Left lobe of liver (tissue), 2 donors: Measurements from ENCODE around the gene ACACB. TPM values are rescaled to one million over a fixed set of nuclear protein-coding genes. Genes with fewer than 3 reads are reported as not detected.
A peak's percentile ranks its signal among the peaks of the same experiment; 100 is the strongest.

Source experiments
- ATAC-seq: fragments of 200-7000 bp; cut with Tn5 transposase; one replicate; pipeline ENCODE4 v1.9.1; 2020; ENCODE audit warnings: mild to moderate bottlenecking, moderate library complexity
- DNase-seq: peaks from one replicate; pipeline ENCODE4 v3.0.0-alpha.2; 2020; ENCODE audit warnings: low spot score
- total RNA-seq: library from RNA; stranded (reverse); gene quantifications from one replicate; pipeline ENCODE4 v1.2.1, GENCODE V29; 2021
- donor health status: DM: no; HTN: no; CAD: no; lungs with moderate emphysema.
- donor health status: DM: no; HTN: yes; CAD: no.

ACACB gene
- total RNA-seq, 1 donor from 2014 or later, result 232 TPM

DNA sequence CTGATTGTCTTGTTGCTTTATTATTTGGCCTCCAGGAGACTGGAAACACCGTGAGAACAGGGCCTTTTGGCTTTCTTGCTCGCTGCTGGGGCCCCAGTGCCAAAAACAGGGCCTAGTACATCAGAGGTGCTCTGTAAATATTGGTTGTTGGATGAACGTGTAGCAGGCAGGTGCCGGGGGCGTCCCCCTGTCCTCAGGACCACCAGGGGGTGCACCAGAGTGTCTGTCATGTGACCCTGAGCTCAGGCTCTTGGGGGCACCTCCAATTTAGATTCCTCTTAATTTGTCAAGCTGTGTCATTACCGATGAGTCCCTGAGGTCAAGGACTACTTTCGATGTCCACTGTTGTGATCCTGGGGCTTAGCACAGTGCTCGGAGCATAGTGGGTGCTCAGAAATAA, 87.1 kb downstream of the ACACB start:
- no peak for DNase-seq
- ATAC-seq, result no peak

DNA sequence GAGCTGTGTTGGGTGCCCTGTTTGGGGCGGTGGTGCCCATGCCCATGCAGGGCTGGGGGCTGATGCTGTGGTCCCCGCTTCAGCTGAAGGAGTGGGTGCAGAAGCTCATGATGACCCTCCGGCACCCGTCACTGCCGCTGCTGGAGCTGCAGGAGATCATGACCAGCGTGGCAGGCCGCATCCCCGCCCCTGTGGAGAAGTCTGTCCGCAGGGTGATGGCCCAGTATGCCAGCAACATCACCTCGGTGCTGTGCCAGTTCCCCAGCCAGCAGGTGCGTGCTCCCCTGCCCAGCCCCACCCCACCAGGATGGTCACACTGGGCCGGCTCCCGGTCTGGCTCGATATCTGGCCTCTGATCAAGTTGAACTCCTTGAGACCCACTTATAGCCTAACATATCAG, 92.7 kb downstream of the ACACB start:
- peak; percentile 44 for ATAC-seq
- no peak for DNase-seq

DNA sequence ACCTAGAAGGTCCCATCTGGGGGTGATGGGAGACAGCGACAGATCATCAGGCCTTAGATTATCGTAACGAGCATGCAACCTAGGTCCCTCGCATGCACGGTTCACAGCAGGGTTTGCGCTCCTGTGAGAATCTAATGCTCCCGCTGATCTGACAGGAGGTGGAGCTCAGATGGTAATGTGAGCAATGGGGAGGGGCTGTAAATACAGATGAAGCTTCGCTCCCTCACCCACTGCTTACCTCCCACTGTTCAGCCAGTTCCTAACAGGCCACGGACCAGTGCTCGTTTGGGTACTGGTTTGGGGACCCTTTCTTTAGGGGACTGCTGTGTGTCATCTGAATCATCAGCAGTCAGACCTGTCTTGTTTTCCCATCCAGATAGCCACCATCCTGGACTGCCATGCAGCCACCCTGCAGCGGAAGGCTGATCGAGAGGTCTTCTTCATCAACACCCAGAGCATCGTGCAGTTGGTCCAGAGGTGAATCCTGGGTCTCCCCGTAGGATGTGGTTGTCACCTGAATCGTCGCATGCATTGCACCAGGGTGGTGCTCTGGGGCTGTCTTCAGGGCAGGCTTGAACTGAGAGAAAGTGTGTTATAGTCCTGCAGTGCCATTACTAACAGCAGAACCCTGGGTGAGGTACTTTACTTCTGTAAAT, 96.2 kb downstream of the ACACB start:
- DNase-seq (no peak), ATAC-seq (no peak)

DNA sequence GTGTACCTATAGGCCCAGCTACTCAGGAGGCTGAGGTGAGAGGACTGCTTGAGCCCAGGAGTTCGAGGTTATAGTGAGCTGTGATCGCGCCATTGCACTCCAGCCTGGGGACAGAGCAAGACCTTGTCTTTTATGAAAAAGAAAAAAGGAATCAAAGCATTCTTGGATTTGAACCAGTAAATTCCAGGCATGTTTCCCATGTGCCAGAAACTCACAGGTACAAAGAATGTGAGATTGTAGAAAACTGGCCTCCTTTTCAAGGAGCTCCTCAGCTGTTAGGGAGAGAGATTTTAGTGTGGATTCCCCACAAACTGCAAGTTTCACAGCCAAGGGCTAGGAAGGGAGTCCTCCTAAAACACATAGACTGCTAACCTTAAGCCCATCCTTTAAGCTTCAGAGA, 97.7 kb downstream of the ACACB start:
- ATAC-seq (no peak), DNase-seq (no peak)

DNA sequence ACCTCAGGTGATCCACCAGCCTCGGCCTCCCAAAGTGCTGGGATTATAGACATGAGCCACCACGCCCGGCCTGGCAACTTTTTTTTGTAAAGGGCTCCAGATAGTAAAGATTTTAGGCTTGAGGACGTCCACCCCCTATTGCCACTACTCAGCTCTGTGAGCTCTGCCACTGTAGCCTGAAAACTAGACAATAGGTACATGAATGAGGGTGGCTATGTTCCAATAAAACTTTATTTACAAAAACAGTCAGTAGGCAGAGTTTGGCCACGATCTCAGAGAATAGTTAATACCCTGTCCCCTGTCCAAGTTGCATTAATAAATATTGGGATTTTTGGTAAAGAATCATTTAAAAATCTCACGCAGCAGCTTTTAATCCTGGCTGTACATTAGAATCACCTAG, 102.6 kb downstream of the ACACB start:
- DNase-seq (no peak), ATAC-seq (no peak)

DNA sequence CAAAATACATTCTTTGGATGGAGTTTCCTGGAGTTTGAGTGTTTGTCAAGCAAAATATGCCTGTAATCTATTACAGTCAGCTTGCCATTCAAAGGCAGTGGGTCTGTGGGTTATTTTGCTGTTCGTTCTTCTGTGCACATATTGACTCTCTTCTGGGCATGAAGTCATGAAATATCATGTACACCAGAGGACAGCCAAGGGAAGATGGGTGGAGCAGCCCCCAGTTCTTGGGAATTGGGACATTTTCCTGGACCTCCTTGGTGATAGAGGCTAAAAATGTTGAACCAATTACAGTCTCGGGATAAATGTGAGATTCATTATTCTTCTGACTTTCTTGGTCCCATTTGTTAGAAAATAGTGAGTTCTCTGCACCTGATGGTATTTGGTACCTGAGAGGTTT, 103.6 kb downstream of the ACACB start:
- ATAC-seq, result no peak
- DNase-seq, result no peak

DNA sequence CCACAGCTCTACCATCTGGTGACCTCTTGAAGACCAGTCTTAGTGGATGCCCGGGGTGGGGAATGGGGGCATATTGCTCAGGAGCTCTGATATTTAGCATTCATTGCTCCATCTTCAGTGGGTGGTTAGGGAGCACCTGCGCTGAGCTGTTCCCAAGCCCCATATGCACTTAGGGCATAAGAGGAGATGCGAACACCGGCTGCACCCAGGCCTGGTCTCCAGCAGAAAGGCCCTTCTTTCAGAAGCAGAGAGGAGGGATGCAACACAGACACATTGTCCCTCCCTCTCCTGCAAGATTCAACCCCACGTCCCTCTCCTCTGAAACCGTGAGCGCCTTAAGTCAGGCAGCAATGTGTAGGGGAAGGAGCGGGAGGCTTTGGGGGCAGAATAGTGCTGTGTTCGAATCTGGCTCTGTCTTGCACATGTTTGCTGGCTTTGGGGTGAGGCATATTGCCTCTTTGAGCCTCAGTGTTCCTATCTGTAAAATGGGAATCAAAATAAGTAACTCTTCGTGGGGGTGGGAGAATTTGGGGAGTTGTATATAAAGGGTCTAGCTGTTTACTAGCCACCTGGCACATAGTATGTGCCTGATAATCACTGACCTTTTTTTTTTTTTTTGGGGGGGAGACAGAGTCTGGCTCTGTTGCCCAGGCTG, 105.0 kb downstream of the ACACB start:
- no peak for ATAC-seq
- no peak for DNase-seq

DNA sequence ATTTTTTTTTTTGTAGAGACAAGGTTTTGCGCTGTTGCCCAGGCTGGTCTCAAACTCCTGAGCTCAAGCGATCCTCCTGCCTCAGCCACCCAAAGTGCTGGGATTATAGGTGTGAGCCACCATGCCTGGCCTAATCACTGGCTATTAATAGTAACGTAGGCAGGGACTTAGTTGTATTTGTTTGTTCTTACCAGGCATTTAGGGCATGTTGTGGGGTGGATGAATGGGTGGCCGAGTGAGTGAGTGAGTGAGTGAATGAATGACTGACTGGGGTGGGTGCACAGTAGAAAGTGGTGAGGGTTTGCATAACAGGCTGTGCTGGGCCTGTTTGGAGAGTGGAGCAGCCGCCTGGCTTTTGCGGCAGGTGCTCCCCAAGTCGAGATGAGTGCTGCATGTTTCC, 105.7 kb downstream of the ACACB start:
- DNase-seq, result no peak
- no peak for ATAC-seq

DNA sequence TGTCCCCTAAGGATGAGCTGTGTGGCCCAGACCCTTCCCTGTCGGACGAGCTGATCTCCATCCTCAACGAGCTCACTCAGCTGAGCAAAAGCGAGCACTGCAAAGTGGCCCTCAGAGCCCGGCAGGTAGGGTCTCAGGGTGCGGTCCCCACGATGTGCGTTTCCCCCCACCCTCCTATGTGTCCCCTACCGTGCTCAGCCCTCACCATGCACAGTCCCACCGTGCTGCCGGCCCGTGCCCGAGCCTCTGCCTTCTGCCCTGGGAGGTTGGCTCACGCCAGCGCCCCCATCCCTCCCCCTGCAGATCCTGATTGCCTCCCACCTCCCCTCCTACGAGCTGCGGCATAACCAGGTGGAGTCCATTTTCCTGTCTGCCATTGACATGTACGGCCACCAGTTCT, 106.1 kb downstream of the ACACB start:
- no peak for DNase-seq
- peak; percentile 26 for ATAC-seq

DNA sequence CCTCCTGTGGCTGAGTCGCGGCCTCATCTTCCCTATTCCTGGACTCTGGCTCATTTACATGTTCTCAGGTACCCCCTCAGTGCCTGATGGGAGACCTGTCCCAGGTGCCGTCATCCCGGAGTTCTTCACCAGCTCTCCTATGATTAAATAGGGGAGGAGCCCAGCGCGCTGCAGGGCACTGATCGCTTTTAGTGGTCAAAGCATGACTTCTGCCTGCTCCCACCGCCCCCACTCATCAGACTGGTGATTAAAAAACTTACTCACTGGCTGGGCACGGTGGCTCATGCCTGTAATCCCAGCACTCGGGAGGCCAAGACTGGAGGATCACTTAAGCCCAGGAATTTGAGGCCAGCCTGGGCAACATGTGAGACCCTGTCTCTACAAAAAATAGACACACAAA, 106.8 kb downstream of the ACACB start:
- ATAC-seq (peak; percentile 20), DNase-seq (no peak)

DNA sequence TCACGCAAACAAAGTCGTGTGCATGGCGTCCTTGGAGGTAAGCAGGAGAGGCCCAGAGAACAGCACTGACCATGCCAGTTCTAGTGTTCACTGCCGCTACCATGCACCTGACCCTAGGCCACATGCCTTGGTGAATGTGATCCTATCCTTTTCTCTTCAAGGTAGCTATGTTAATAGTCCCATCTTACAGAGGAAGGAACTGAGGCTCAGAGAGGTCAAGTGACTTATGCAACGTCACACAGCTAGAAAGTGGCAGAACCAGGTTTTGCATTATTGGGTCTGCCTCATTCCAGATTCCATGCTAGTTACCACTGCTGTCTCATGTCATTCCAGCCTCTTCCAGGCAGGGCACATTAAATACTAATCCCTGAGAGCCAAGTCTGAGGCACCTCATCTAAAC, 107.5 kb downstream of the ACACB start:
- DNase-seq (no peak), ATAC-seq (no peak)

DNA sequence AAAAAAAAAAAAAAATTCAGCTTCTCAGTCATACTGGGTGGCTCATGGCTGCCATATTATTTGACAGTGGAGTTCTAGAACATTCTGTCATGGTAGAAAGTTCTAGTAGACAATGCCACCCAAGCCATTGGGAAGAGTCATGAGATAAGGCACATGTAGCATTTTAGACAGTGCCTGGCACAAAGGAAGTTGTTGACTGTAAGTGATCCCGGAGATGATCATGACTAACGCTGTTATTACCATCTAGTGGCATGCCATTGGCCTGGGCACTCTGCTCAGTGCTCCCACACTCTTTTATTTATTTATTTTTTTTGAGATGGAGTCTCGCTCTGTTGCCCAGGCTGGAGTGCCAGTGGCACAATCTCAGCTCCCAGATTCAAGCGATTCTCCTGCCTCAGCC, 112.3 kb downstream of the ACACB start:
- peak; percentile 7 for ATAC-seq
- DNase-seq, result no peak

DNA sequence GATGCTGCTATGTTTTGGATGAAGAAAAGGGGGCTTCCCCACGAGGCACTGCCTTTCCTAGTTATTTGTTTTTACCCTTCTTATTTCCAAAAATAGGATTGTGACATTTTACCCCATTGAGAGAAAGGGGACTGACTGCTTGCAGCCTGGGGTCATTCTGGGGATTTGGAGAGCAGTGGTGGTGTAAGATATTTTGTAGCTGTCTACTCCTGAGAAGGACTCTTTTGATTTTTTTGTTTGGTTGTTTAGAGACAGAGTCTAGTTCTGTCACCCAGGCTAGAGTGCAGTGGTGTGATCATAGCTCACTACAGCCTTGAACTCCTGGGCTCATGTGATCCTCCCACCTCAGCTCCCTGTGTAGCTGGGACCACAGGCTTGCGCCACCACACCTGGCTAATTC, 113.8 kb downstream of the ACACB start:
- DNase-seq (no peak), ATAC-seq (no peak)

DNA sequence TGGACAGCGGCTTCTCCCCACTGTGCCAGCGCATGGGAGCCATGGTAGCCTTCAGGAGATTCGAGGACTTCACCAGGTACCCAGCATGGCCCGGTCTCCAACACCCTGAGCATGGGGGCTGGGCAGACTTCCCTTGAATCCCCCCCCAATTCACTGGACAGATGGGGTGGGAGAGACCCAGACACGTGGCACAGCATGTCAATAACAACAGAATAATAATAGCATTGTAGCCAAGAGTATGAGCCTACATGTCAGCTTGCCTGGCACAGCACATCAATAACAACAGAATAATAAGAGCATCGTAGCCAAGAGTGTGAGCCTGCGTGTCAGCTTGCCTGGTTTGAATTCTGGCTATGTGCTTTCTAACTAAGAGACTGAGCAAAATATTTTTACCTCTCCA, 116.3 kb downstream of the ACACB start:
- ATAC-seq (no peak), DNase-seq (no peak)

DNA sequence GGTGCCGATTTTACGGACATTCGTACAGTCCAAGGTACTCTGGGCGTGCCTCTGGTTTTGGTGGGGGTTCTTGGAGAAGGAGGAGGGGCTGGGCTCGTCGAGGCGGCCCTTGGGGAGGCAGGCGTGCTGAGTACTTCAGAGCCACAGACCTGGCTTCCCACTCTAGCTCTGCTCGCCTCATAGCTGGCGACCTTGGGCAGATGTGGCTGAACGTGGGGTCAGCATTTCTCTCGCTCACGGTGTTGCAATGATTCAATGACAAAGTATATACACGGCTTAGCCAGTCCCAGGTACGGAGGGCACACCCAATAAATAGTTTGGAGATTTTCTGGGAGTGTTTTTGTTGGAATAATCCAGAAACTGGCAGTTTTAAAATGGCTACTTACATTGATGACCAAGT, 117.6 kb downstream of the ACACB start:
- ATAC-seq, result peak; percentile 59

DNA sequence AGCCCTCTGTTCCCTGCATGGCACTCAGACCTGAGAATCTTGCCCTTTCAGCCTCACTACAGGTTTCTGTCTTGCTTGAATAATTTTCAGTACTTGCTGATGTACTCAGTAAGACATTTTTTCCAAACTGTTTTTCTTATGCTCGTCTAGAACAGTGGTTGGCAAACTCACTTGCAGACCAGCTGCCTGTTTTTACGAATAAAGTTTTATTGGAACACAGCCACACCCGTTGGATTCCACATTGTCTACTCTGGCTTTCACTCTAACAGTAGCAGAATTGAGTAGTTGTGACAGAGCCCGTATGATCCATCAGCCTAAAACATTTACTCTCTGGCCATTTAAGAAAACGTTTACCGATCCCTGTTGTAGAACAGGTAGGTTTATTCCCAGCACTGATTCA, 119.9 kb downstream of the ACACB start:
- ATAC-seq (no peak), DNase-seq (no peak)

More for the DNA sequence above, 117.6 kb downstream of the ACACB start:
- DNase-seq, result no peak

DNA sequence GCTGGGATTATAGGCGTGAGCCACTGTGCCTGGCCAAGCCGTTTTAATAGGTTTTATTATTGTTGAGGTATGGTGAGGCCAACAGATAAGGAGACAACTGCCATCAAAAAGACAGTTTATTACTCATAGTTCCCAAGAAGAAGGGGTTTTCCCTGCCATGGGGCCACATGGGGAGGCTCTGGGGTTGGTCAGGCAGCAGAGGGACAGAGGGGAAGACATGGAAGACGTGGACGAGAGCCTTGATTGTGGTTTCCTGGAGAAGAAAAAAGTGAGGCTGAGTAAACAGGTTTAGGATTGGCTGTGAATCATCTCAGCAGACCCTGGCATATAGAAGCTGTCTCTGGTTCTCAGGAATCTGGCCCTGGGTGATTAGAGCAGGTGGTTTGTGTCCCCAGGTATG, 122.8 kb downstream of the ACACB start:
- ATAC-seq, result no peak

DNA sequence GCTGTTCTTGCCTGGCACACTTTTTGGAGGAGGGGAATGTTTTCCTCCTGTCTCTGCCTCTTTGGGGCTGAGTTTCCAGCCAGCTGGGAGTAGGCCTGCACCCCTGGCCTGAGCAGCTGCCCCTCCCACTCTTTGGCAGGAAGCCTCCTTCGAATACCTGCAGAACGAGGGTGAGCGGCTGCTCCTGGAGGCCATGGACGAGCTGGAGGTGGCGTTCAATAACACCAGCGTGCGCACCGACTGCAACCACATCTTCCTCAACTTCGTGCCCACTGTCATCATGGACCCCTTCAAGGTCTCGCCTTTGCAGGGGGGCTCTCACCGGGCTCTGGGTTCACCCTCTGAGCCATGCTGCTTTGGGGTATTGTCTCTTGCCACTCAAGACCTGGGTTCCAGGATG, 123.3 kb downstream of the ACACB start:
- no peak for DNase-seq
- ATAC-seq, result peak; percentile 36

More for the DNA sequence above, 122.8 kb downstream of the ACACB start:
- DNase-seq, result no peak

DNA sequence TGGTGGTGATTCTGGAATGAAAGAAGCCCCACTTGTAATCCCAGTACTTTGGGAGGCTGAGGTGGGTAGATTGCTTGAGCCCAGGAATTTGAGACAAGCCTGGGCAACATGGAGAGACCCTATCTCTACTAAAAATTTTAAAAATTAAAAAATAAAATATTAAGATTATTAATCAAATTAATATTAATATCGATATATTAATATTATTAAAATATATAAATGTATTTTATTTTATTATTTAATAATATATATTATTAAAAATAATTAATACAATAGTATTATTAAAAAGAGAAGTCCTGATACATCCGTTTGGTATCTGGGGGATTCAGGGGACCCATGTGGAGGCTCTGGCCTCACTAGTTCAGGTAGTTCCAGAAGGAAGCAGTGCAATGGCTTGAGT, 124.0 kb downstream of the ACACB start:
- ATAC-seq (no peak), DNase-seq (no peak)

DNA sequence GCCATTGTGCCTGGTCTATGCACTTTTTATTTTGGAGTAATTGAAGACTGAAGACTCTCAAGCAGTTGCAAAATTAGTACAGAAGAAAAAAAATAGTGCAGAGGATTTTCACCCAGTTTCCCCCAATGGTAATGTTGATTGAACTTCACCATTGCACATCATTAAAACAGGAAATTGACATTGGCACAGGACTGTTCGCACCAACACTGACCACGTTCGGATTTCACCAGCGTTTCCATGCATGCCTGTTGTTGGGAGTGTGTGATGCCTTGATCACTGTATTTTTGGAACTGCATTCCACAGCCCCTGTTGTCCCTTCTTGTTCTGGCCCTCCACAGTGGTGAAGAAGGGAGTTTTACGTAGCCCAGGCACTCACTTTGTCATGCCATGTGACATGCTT, 125.5 kb downstream of the ACACB start:
- ATAC-seq (no peak), DNase-seq (no peak)

DNA sequence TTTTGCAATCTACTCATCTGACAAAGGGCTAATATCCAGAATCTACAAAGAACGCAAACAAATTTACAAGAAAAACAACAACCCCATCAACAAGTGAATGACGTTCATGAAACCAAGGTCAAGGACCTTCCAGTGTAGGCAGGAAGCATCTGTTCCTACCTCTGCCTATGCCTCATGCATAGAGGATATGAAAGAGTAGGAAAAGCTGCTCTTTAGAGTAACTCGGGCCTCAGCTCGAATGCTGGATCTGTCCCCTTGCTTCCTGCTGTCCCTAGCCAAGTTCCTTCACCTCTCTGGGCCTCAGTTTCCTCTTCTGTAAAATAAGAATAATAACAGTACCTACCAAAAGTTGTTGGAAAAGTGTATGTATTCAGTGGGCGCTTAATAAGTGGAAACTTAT, 127.7 kb downstream of the ACACB start:
- ATAC-seq, result no peak
- no peak for DNase-seq

DNA sequence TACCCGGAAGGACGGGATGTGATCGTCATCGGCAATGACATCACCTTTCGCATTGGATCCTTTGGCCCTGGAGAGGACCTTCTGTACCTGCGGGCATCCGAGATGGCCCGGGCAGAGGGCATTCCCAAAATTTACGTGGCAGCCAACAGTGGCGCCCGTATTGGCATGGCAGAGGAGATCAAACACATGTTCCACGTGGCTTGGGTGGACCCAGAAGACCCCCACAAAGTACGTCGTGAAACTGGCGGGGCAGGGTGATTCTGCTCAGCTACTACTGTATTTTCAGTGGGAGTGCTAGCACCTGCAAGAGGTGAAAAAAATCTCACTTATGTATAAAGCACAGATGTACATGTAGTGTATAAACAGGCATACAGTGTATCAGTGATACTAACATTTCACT, 129.8 kb downstream of the ACACB start:
- ATAC-seq, result peak; percentile 10
- no peak for DNase-seq
